ENCODE measurements around the gene MRPL53. TPM values are rescaled to one million over a fixed set of nuclear protein-coding genes. Genes with fewer than 3 reads are reported as not detected.
A peak's percentile ranks its signal among the peaks of the same experiment; 100 is the strongest.

The MRPL53 gene
- total and polyA plus RNA-seq, 2 of the 8 experiments (the other 6 are each of a cell fraction or from before 2014, with no cell fraction given) = 36.6 to 46.3 TPM

- Histone ChIP-seq H3K23me2 (ENCODE audit: low read depth, low read length) (peaks cover 26% of the 10 kb centered on the region), H3K36me3 (ENCODE audit: control insufficient read depth in 2 of 4, insufficient read depth in 4 of 4, low read length in 3 of 4) (peaks cover 0 to 9% (median 4%) of the 10 kb centered on the region in 4 experiments; a peak in 6 of 8 replicates), H3K14ac (ENCODE audit: insufficient read length) (no peak within 1 kb of the TSS), H2BK20ac (ENCODE audit: low read length) (no peak within 1 kb of the TSS), H3K79me2 (ENCODE audit: control insufficient read depth in 1 of 2, insufficient read depth in 2 of 2, low read length in 2 of 2) (peaks cover 0 to 3% of the 10 kb centered on the region in 2 experiments; a peak in 1 of 4 replicates), H3K23ac (ENCODE audit: insufficient read length) (no peak within 1 kb of the TSS), H2AK5ac (ENCODE audit: low read depth, low read length) (peak within 1 kb of the TSS; percentile 11; the same call in 1 of the 2 replicates), H3K9me3 (ENCODE audit: insufficient read depth in 2 of 2, low read depth in 1 of 2, low read length in 1 of 2) (no peaks in the 10 kb centered on the region), H4K91ac (replicated peaks; ENCODE audit: insufficient read length, low read length) (peak within 1 kb of the TSS; percentile 100), H3K27me3 (replicated peaks in 1 of 4; ENCODE audit: control insufficient read depth in 3 of 4, extremely low read depth in 1 of 4, insufficient read depth in 3 of 4, low read length in 3 of 4) (peaks cover 48 to 80% (median 76%) of the 10 kb centered on the region in 4 experiments), H4K5ac (ENCODE audit: insufficient read length, low read depth, low read length) (peak within 1 kb of the TSS; percentile 100), H2BK5ac (ENCODE audit: low read depth, low read length) (peak within 1 kb of the TSS; percentile 98), H3K56ac (replicated peaks; ENCODE audit: insufficient read length, low read depth, low read length) (peak within 1 kb of the TSS; percentile 100), H3K4ac (replicated peaks; ENCODE audit: insufficient read length, low read depth, low read length) (peak within 1 kb of the TSS; percentile 100), H4K8ac (ENCODE audit: extremely low read depth, insufficient read depth, low read length) (peak within 1 kb of the TSS; percentile 99), H2BK120ac (replicated peaks; ENCODE audit: low read depth, low read length) (peak within 1 kb of the TSS; percentile 100), H3K4me3 (ENCODE audit: extremely low read depth in 1 of 4, insufficient read depth in 2 of 4, low read depth in 3 of 4, low read length in 4 of 4) (peak within 1 kb of the TSS; percentile 61 to 98 (median 92)), H3K27ac (ENCODE audit: low read depth, low read length) (peak within 1 kb of the TSS; percentile 99), H3K4me2 (ENCODE audit: insufficient read depth in 1 of 2, low read depth in 2 of 2, low read length in 2 of 2) (peak within 1 kb of the TSS; percentile 86), H2AFZ (ENCODE audit: low read length) (peak within 1 kb of the TSS; percentile 97; the same call in 1 of the 2 replicates), H3K4me1 (replicated peaks in 1 of 4; ENCODE audit: control insufficient read depth in 3 of 4, insufficient read depth in 4 of 4, low read length in 3 of 4) (peaks cover 3 to 25% (median 20%) of the 10 kb centered on the region in 4 experiments), H2BK12ac (ENCODE audit: low read depth, low read length) (peak within 1 kb of the TSS; percentile 91), H3K79me1 (ENCODE audit: low read depth, low read length) (no peaks in the 10 kb centered on the region), H4K20me1 (replicated peaks in 1 of 2; ENCODE audit: control insufficient read depth in 1 of 2, insufficient read depth in 2 of 2, low read length in 2 of 2) (peaks cover 0 to 4% of the 10 kb centered on the region in 2 experiments), H2BK15ac (ENCODE audit: low read length) (peak within 1 kb of the TSS; percentile 10; the same call in 1 of the 2 replicates), H3K9ac (replicated peaks in 1 of 4; ENCODE audit: extremely low read depth in 1 of 4, low read depth in 3 of 4, low read length in 3 of 4) (peak within 1 kb of the TSS; percentile 87 to 98 (median 96)), H3K18ac (ENCODE audit: extremely low read depth, low read length) (peak within 1 kb of the TSS; percentile 100)
- FAIRE-seq (no peak), DNase-seq (ENCODE audit: low read depth in 1 of 2, low spot score in 2 of 2) (peak; percentile 96 to 98)
- POLR2A ChIA-PET (ENCODE audit: partially characterized antibody) = interaction anchor here (0.8 to 3.9 kb wide), 21 partner anchors 8 to 81 kb away, joined by 3 to 26 read pairs (median 4); partner anchors contain the start of genes AUP1, CCDC142, DQX1 and HTRA2
- WGBS, 2 experiments (ENCODE audit: extremely low coverage in 1 of 2, insufficient coverage in 1 of 2, insufficient read length in 1 of 2, insufficient replicate concordance in 2 of 2, low coverage in 1 of 2, low lambda C conversion rate in 2 of 2, missing lambda C conversion rate in 1 of 2) = 2% methylated on average over 54 of the region's 56 CpGs; no CpG with 5 or more reads in 1 of the 2 experiments
- CTCF ChIA-PET (ENCODE audit: partially characterized antibody) = interaction anchor here (0.7 to 2.4 kb wide), 7 partner anchors 25 to 81 kb away, joined by 3 to 13 read pairs (median 4); partner anchors contain the start of genes CCDC142 and TTC31
- TF ChIP-seq KDM4A (IDR thresholded peaks at IDR 0.05; ENCODE audit: low read depth, low read length, severe bottlenecking) = peak; percentile 83
- no peak for TF ChIP-seq MAFK (IDR thresholded peaks at IDR 0.05; ENCODE audit: low read depth, low read length)
- TF ChIP-seq TBP (IDR thresholded peaks at IDR 0.05; ENCODE audit: low read depth, low read length) = peak; percentile 35
- 0 out of 2 replicates have a peak, but pooled peaks have one; percentile 52 for TF ChIP-seq POLR2AphosphoS5 (IDR thresholded peaks at IDR 0.05; ENCODE audit: low read depth, low read length)
- TF ChIP-seq NANOG (IDR thresholded peaks at IDR 0.05; ENCODE audit: insufficient read depth, low read depth, low read length, poor library complexity, severe bottlenecking) = no peak
- no peak for TF ChIP-seq SUZ12 (IDR thresholded peaks at IDR 0.05; ENCODE audit: low read length)
- peak; percentile 95 for TF ChIP-seq YY1 (IDR thresholded peaks at IDR 0.05; ENCODE audit: low read depth, low read length)
- no peak for TF ChIP-seq SIRT6 (IDR thresholded peaks at IDR 0.05; ENCODE audit: low read length)
These were observed 34.9 kb upstream of the MRPL53 start, which contains the start of gene PCGF1 for GRCh38 chr2:74507145-74507925. Gene PCGF1, minus strand, starts transcription at chr2:74507695. Its CDS starts 27 bp downstream, at chr2:74507668.
